Caco-2 (cell line): ENCODE results near the gene GDF7. TPM values are rescaled to one million over a fixed set of nuclear protein-coding genes. Genes with fewer than 3 reads are reported as not detected.

Source experiments
- BruUV-seq: library from RNA; stranded (reverse); fragments of 400-500 nt; replicated peaks from 2 replicates; lab custom pipeline; 2021; lab: Mats Ljungman, UMichigan
- CTCF ChIA-PET: fragments of 300-600 bp; sonication (Branson Sonifier 250); formaldehyde crosslinking; loops from one replicate; lab custom pipeline; 2022; ENCODE audit warnings: antibody characterized with exemption; lab: Charles Lee
- POLR2A ChIA-PET: fragments of 300-600 bp; sonication (Branson Sonifier 250); formaldehyde crosslinking; loops from one replicate; lab custom pipeline; 2022; ENCODE audit warnings: antibody characterized with exemption; lab: Charles Lee
- DNase-seq, 2 experiments: peaks; one replicate each; pipeline versions ENCODE4 v3.0.0 to v3.0.0-alpha.2; 2020 to 2022
- H3K27me3 ChIP-seq: replicated peaks from 2 replicates; pipeline ENCODE4 v1.6.0; 2011; ENCODE audit warnings: low read length; ENCODE audit not compliant: control insufficient read depth, insufficient read depth
- H3K36me3 ChIP-seq: 2 replicates; pipeline ENCODE4 v1.5.1; 2011; ENCODE audit warnings: low read length; ENCODE audit not compliant: control insufficient read depth, insufficient read depth
- H3K4me1 ChIP-seq: fragments of 250-450 bp; sonication (Bioruptor Pico); 2 replicates; pipeline ENCODE4 v1.5.1; 2020; ENCODE audit warnings: mild to moderate bottlenecking
- H3K4me3 ChIP-seq: 2 replicates; pipeline ENCODE4 v1.5.1; 2011; ENCODE audit warnings: low read depth, mild to moderate bottlenecking, control low read depth, low read length
- H3K9me3 ChIP-seq: fragments of 250-450 bp; sonication (Bioruptor Pico); 2 replicates; pipeline ENCODE4 v1.5.1; 2020; ENCODE audit warnings: mild to moderate bottlenecking, moderate library complexity
- H3K27ac Mint-ChIP-seq: one replicate; pipeline ENCODE4 v1.8.0; 2022; ENCODE audit warnings: mixed read lengths; ENCODE audit not compliant: unreplicated experiment
- H3K27me3 Mint-ChIP-seq: one replicate; pipeline ENCODE4 v1.8.0; 2022; ENCODE audit warnings: mixed read lengths; ENCODE audit not compliant: insufficient read depth, unreplicated experiment
- H3K36me3 Mint-ChIP-seq: one replicate; pipeline ENCODE4 v1.8.0; 2022; ENCODE audit warnings: mild to moderate bottlenecking, mixed read lengths; ENCODE audit not compliant: insufficient read depth, unreplicated experiment
- H3K4me1 Mint-ChIP-seq: one replicate; pipeline ENCODE4 v1.8.0; 2022; ENCODE audit warnings: low read depth, mixed read lengths; ENCODE audit not compliant: unreplicated experiment
- H3K4me3 Mint-ChIP-seq: one replicate; pipeline ENCODE4 v1.8.0; 2022; ENCODE audit warnings: mild to moderate bottlenecking, moderate library complexity, mixed read lengths; ENCODE audit not compliant: unreplicated experiment
- H3K9me3 Mint-ChIP-seq: one replicate; pipeline ENCODE4 v1.8.0; 2022; ENCODE audit warnings: mixed read lengths; ENCODE audit not compliant: unreplicated experiment
- CTCF ChIP-seq, 2 experiments: fragments of 200-600 bp in 1 of 2; IDR thresholded peaks; 1 replicate in 1 of 2; 2 replicates in 1 of 2; pipeline versions ENCODE4 v1.5.1 to v1.8.0; 2011 to 2022; ENCODE audit warnings: antibody characterized with exemption in 1 of 2, control low read depth in 1 of 2, inconsistent platforms in 1 of 2, low read depth in 1 of 2, low read length in 1 of 2, mild to moderate bottlenecking in 1 of 2, moderate library complexity in 1 of 2; ENCODE audit not compliant: insufficient read depth in 1 of 2, severe bottlenecking in 1 of 2, unreplicated experiment in 1 of 2
- intact Hi-C: fragments of 100-400 bp; cut with micrococcal nuclease; formaldehyde crosslinking; loops from one replicate; pipeline ENCODE4 v1.10.0; 2022; ENCODE audit not compliant: unreplicated experiment
- total RNA-seq: library from RNA; stranded (reverse); gene quantifications from 2 replicates; pipeline ENCODE4 v1.2.3, GENCODE V29; 2022

Gene GDF7
- total RNA-seq, 1 experiment from 2014 or later = 1.7 TPM

- Histone ChIP-seq H3K36me3 (0 out of 2 replicates have a peak, but pooled peaks cover 2% of the 10 kb centered on the region), H3K4me3 (no peak overlapping the region), H3K4me1 (peaks cover 4% of the 10 kb centered on the region), H3K27me3 (no peaks in the 10 kb centered on the region), H3K9me3 (no peaks in the 10 kb centered on the region)
- BruUV-seq = no TSS peak
- no peaks in the 10 kb centered on the region for H3K9me3 Mint-ChIP-seq
- no peak overlapping the region for H3K4me3 Mint-ChIP-seq
- TF ChIP-seq CTCF (IDR thresholded peaks at IDR 0.05; ENCODE audit: insufficient read depth in 1 of 2, low read depth in 1 of 2, low read length in 1 of 2, severe bottlenecking in 1 of 2, unreplicated experiment in 1 of 2) = no peak
- H3K27me3 Mint-ChIP-seq = no peaks in the 10 kb centered on the region
- ChIA-PET CTCF (no interaction called here), POLR2A (no interaction called here)
- H3K36me3 Mint-ChIP-seq = peaks cover 33% of the 10 kb centered on the region
- intact Hi-C loops = no loop called here
- H3K27ac Mint-ChIP-seq = no peak overlapping the region
- H3K4me1 Mint-ChIP-seq = peaks cover 9% of the 10 kb centered on the region
- DNase-seq = no peak
Observed at GRCh38 chr2:20680744-20681375, 13.9 kb downstream of the GDF7 start.

GRCh38 chr2:20682167-20682920 lies 15.4 kb downstream of the GDF7 start:
- intact Hi-C loops = loop anchor here (1.0 kb wide), 3 partner anchors 46 to 281 kb away; no protein-coding TSS in a partner anchor
- no peak overlapping the region for H3K27ac Mint-ChIP-seq
- ChIA-PET CTCF (no interaction called here), POLR2A (no interaction called here)
- Histone ChIP-seq H3K27me3 (no peaks in the 10 kb centered on the region), H3K4me1 (no peaks in the 10 kb centered on the region), H3K9me3 (no peaks in the 10 kb centered on the region), H3K4me3 (no peak overlapping the region), H3K36me3 (0 out of 2 replicates have a peak, but pooled peaks cover 2% of the 10 kb centered on the region)
- H3K4me1 Mint-ChIP-seq = no peaks in the 10 kb centered on the region
- H3K4me3 Mint-ChIP-seq = no peak overlapping the region
- H3K27me3 Mint-ChIP-seq = no peaks in the 10 kb centered on the region
- H3K9me3 Mint-ChIP-seq = no peaks in the 10 kb centered on the region
- BruUV-seq = no TSS peak
- peak; percentile 53 to 82 for TF ChIP-seq CTCF (IDR thresholded peaks at IDR 0.05; ENCODE audit: insufficient read depth in 1 of 2, low read depth in 1 of 2, low read length in 1 of 2, severe bottlenecking in 1 of 2, unreplicated experiment in 1 of 2)
- DNase-seq = peak in 1 of 2 experiments; percentile 58
- H3K36me3 Mint-ChIP-seq = peaks cover 31% of the 10 kb centered on the region

GRCh38 chr2:20684581-20685063 lies 17.7 kb downstream of the GDF7 start:
- TF ChIP-seq CTCF (IDR thresholded peaks at IDR 0.05; ENCODE audit: insufficient read depth in 1 of 2, low read depth in 1 of 2, low read length in 1 of 2, severe bottlenecking in 1 of 2, unreplicated experiment in 1 of 2) = no peak
- Histone ChIP-seq H3K36me3 (peaks cover 4% of the 10 kb centered on the region; the same call in 1 of the 2 replicates), H3K4me3 (no peak overlapping the region), H3K27me3 (no peaks in the 10 kb centered on the region), H3K9me3 (no peaks in the 10 kb centered on the region), H3K4me1 (no peaks in the 10 kb centered on the region)
- Mint-ChIP-seq H3K36me3 (peaks cover 49% of the 10 kb centered on the region), H3K4me3 (no peak overlapping the region), H3K27me3 (no peaks in the 10 kb centered on the region), H3K9me3 (no peaks in the 10 kb centered on the region), H3K4me1 (no peaks in the 10 kb centered on the region), H3K27ac (no peak overlapping the region)
- ChIA-PET CTCF (interaction anchor here (0.7 to 2.3 kb wide), 3 partner anchors 8 to 279 kb away, joined by 3 to 13 read pairs (median 5); no protein-coding TSS in a partner anchor), POLR2A (no interaction called here)
- intact Hi-C loops = no loop called here
- BruUV-seq = no TSS peak
- DNase-seq = no peak
